ENCODE data around the gene CMYA5.
"Not testable (repeated sequence)": the region's sequence is repeated elsewhere in the genome, so short reads cannot be mapped to it uniquely, and the experiment has no call there.

Gene CMYA5

DNA sequence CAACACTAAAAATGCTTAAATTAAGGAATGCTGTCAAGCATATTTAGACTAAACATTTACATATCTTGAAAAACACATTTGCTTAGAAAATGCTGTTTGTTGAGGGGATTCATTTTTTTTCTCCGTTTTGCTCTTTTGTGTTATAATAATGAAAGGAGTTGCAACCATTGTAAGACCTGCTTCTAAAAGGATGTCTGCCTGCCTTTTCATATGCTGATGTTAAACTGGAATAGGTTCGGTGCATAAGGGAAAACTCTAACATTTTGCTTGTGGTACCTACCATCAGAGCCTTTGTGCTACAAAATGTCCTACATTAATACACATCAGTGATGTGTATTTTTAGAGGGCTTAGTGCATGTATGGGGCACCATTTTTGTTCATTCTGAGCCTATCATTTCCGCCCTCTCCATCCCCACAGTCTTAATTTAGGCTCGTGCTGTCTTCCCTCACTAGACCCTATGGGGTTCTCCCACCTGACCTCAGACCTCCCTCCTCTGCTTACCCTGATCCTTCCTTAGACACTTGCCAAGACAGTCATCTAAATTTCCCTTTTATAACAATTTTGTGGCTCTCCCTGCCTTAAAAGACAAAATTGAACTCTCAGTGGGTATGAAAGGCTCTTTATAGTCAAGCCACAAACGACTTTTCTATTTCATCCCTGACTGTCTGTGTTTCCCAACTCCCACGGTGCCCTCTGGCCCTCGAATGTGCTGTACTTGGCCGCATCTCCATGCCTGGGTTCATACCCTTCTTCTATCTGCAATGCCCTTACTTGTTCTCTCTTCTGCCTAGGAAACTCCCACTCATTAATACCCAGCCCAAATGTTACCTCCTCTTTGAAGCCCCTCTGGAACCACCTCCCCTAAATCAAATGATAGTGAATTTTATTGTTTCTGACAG is 61.2 kb downstream of the CMYA5 start:
- no peak for DNase-seq

DNA sequence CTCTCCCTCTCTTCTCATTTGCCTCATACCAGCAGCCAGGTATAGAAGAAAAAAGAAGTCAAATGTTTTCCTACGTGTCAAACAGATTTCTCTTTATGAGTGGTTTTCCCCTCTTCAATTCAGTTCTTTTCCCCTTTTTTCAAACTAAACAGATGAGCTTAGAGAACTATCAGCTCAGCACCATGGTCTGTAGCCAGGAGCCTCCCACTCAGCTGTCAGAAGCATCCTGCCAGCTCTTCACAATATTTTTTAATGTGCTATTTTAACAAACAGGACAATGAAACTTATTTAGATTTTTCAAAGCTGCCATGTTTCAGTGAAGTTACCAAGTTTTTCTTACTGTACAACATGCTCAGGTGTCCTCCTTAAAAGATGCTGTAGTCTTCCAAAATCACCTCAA is 63.5 kb downstream of the CMYA5 start:
- DNase-seq, result no peak

- DNase-seq, result no peak
Measured at GRCh38 chr5:79753877-79754645, 64.4 kb downstream of the CMYA5 start.

DNA sequence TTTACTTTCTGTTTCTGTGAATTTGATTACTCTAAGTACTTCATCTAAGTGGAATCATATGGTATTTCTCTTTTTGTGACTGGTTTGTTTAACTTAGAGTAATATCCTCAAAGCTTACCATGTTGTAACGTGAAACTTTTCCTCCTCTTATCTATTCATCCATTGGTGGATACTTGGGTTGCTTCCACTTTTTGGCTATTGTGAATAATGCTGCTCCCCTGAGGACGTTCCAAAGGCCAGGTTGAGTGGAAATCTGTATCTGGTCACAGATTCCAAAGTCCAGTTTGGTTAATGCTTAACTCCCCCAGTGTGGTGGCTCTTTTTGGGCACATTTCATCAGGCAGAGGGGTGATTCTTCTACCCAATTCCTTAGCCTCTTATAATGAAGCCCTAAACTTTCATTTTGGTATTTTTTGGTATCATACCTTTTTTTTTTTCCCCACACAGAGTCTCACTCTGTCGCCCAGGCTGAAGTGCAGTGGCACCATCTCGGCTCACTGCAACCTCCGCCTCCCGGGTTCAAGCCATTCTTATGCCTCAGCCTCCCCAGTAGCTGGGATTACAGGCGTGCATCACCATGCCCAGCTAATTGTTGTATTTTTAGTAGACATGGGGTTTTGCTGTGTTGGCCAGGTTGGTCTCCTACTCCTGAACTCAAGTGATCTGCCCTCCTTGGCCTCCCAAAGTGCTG is 65.4 kb downstream of the CMYA5 start:
- no peak for DNase-seq

- DNase-seq, result no peak
Measured at GRCh38 chr5:79756076-79756475, 66.4 kb downstream of the CMYA5 start.

GRCh38 chr5:79759436-79759835 is 69.8 kb downstream of the CMYA5 start:
- no peak for DNase-seq

- DNase-seq, result no peak
Measured at GRCh38 chr5:79759848-79760247, 70.2 kb downstream of the CMYA5 start.

- no peak for DNase-seq
Measured at GRCh38 chr5:79762929-79763328, 73.3 kb downstream of the CMYA5 start.

- not testable (repeated sequence) for DNase-seq
Measured at GRCh38 chr5:79764147-79764546, 74.5 kb downstream of the CMYA5 start.

- no peak for DNase-seq
Measured at GRCh38 chr5:79771387-79771786, 81.8 kb downstream of the CMYA5 start.

DNA sequence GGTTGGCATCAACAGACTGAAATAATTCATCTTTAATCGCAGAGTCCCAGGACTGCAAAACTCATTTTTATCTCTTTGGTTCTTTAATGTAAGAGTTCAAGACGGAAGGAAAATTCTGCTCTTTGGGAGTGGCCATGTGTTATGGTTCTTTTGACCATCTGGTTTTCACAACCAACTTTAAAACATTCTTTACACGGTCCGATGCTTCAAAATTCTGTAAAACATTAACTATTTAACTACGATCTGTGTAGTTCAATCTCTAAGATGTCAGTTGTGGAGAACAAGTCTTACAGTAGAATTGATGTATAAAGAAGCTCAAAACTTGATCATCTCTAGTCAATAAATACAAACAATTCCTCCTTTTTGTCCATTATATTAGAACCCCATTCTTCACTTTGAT is 83.0 kb downstream of the CMYA5 start:
- DNase-seq, result no peak

DNA sequence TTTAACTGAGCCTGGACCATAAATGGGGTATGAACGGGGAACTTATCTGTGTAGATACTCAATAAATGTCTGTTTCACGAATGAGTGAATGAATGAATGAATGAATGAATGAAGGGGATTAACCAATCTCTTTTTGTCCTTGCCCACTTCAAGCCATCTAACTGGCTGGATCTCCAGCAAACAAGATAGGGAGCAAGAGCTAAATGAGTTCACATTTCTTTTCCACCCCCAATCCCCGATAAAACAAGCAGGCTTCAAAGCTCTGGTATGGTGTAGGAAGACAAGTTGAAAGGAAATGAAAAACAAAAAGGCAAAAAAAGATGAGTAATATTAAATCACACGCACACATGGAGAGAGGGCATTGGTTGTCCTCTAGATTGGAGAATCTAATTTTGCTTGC is 84.0 kb downstream of the CMYA5 start:
- no peak for DNase-seq

- no peak for DNase-seq
Measured at GRCh38 chr5:79774171-79774854, 84.7 kb downstream of the CMYA5 start.

- DNase-seq, result no peak
Measured at GRCh38 chr5:79774855-79775237, 85.2 kb downstream of the CMYA5 start.

GRCh38 chr5:79784741-79785140 is 95.1 kb downstream of the CMYA5 start:
- not testable (repeated sequence) for DNase-seq

- DNase-seq, result no peak
Measured at GRCh38 chr5:79785983-79786382, 96.3 kb downstream of the CMYA5 start.

GRCh38 chr5:79787448-79787847 is 97.8 kb downstream of the CMYA5 start:
- DNase-seq, result no peak

DNA sequence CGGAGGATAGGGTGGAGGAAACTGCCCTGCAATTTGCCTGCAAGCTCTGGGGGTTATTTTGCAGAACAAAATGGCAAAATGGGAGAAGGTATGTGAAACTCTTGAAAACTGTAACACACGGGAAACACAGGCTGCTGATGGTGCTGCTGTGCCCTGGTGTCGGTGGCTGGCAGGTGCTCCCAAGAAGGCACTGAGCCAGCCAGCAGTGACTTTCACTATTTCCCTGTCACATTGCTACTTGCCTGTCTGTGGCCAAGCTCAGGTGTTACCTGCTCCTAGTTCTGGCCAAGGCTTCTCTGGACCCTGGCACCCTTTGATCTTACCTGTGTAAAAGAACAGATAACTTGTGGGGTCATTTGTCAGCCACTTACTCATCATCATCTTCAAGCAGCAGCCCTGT is 102.2 kb downstream of the CMYA5 start:
- DNase-seq, result no peak

GRCh38 chr5:79792463-79792862 is 102.8 kb downstream of the CMYA5 start:
- DNase-seq, result no peak

DNA sequence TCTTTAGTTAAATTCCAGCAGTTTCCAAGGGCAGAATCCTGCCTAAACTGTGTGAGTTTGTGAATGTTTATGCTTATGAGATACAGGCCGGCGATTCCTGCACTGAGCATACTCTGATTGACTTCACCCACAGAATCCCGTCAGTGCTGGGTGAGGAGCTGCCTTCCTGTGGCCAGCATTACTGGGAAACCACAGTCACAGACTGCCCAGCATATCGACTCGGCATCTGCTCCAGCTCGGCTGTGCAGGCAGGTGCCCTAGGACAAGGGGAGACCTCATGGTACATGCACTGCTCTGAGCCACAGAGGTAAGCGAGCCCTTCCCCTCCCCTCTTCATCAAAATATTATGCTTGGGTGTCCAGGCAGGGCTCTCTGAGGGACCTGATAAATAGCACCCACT is 103.7 kb downstream of the CMYA5 start:
- no peak for DNase-seq

DNA sequence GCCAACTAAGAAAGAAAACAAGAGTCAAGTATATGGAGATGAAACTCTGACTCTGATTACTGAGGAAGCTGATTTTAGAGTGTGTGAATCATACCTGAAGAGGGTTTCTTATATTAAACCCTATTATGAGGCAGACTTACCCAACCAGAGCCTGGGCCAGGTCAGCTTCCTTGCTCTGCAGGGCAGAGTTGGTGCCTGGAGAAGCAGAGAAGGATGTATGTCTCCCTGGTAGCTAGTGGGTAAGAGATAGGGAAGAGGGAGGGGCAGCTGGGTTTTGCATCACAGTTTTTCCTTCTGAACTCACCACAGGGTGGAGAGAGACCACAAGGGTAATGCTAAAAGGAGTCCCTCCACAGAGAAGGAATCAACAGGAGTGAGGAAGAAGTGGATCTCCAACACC is 104.1 kb downstream of the CMYA5 start:
- no peak for DNase-seq

DNA sequence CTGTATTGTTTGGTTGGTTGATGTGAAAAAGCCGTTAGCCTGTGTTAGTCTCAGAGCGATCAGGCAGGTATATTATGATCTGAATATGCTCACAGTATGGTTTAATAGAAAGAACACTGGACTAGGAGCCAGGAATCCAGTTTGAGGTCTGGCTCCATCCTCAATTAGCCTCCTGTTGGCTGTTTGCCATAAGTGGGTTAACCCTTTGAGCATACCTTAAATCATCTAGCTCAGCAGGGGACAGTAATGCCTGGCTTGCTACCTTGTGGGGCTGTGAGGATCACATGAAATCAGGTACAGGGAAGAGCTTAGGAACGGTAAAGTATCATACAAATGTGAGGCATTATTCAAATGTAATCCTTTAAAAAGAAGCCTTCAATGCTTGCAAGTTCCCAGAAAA is 104.7 kb downstream of the CMYA5 start:
- no peak for DNase-seq
